ENCODE measurements around the gene SNRNP200.

DNA sequence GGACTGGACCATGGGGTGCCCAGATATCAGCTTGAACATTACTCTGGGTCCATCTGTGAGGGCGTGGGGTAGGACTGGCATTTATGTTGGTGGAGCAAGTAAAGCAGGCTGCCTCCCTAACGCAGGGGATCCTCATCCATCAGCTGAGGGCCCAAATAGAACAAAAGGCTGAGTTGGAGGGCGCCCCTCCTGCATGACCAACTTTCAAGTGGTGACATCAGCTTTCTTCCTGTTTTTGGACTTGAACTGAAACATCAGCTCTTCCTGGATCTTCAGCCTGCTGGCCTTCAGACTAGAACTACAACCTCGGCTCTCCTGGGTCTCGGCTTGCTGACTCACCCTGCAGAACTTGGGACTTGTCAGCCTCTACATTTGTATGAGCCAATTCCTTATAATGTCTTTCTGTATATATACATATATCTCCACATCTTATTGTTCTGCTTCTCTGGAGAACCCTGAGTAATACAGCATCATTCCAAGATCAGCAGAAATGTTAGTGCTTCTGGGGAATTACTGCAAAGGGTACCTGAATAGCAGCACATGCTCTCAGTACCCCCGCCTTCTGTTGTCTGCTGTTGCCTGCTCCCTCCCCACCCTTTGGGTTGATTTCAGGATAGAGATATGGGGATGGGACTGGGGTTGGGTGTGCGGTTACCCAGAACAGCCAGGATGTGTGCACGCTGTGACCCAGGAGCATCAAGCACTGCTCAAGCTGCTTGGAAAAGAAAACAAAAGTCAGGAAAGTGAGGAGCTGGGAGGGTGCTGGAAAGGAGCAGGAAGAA is 59.5 kb downstream of the SNRNP200 start:
- TF ChIP-seq CTCF (IDR thresholded peaks at IDR 0.05), result no peak
- no peak for TF ChIP-seq POLR2A (IDR thresholded peaks at IDR 0.05)
